Hepatocyte (in vitro differentiated cells): ENCODE measurements around the gene TBX5. TPM values are rescaled to one million over a fixed set of nuclear protein-coding genes. Genes with fewer than 3 reads are reported as not detected.

Experiments
- DNase-seq: peaks from one replicate; pipeline ENCODE4 v3.0.0-alpha.2; 2016; ENCODE audit warnings: low spot score
- H2AFZ ChIP-seq: fragments of 200-600 bp; sonication (generic); 2 replicates; pipeline ENCODE4 v1.6.0; 2016; ENCODE audit warnings: antibody characterized with exemption, mild to moderate bottlenecking
- H3K27ac ChIP-seq: fragments of 200-600 bp; sonication (generic); 2 replicates; pipeline ENCODE4 v1.5.1; 2016; ENCODE audit warnings: mild to moderate bottlenecking
- H3K27me3 ChIP-seq: fragments of 200-600 bp; sonication (generic); 2 replicates; pipeline ENCODE4 v1.6.1; 2016
- H3K36me3 ChIP-seq: fragments of 200-600 bp; sonication (generic); replicated peaks from 2 replicates; pipeline ENCODE4 v1.5.1; 2016; ENCODE audit warnings: low read depth; ENCODE audit not compliant: insufficient read depth
- H3K4me1 ChIP-seq: fragments of 200-600 bp; sonication (generic); 2 replicates; pipeline ENCODE4 v1.5.1; 2016; ENCODE audit warnings: mild to moderate bottlenecking, moderate library complexity; ENCODE audit not compliant: insufficient read depth
- H3K4me2 ChIP-seq: fragments of 200-600 bp; sonication (generic); 2 replicates; pipeline ENCODE4 v1.6.0; 2016
- H3K4me3 ChIP-seq: fragments of 200-600 bp; sonication (generic); 2 replicates; pipeline ENCODE4 v1.5.1; 2016; ENCODE audit warnings: mild to moderate bottlenecking
- H3K79me2 ChIP-seq: fragments of 200-600 bp; sonication (generic); 2 replicates; pipeline ENCODE4 v1.6.0; 2017; ENCODE audit warnings: mild to moderate bottlenecking
- H3K9me2 ChIP-seq: fragments of 200-600 bp; sonication (generic); replicated peaks from 2 replicates; pipeline ENCODE4 v1.6.0; 2017; ENCODE audit warnings: mild to moderate bottlenecking; ENCODE audit not compliant: insufficient read depth
- H3K9me3 ChIP-seq: fragments of 200-600 bp; sonication (generic); 2 replicates; pipeline ENCODE4 v1.5.1; 2016; ENCODE audit warnings: low read depth, mild to moderate bottlenecking
- H4K20me1 ChIP-seq: fragments of 200-600 bp; sonication (generic); 2 replicates; pipeline ENCODE4 v1.6.0; 2016; ENCODE audit warnings: mild to moderate bottlenecking; ENCODE audit not compliant: insufficient read depth, poor library complexity, severe bottlenecking
- CTCF ChIP-seq: fragments of 200-600 bp; sonication (generic); IDR thresholded peaks from 2 replicates; pipeline ENCODE4 v1.5.1; 2016; ENCODE audit warnings: antibody characterized with exemption, mild to moderate bottlenecking; ENCODE audit not compliant: poor library complexity
- EZH2 ChIP-seq: fragments of 200-600 bp; sonication (generic); IDR thresholded peaks from 2 replicates; pipeline ENCODE4 v1.6.1; 2016; ENCODE audit warnings: antibody characterized with exemption, mild to moderate bottlenecking, borderline replicate concordance
- EZH2phosphoT487 ChIP-seq: fragments of 200-600 bp; sonication (generic); IDR thresholded peaks from one replicate; pipeline ENCODE4 v1.6.1; 2018; ENCODE audit warnings: antibody characterized with exemption, mild to moderate bottlenecking, low read depth, moderate library complexity; ENCODE audit not compliant: unreplicated experiment, severe bottlenecking
- WGBS: methylation state at CpG from one replicate; pipeline ENCODE4 v1.1.6; 2016; ENCODE audit warnings: low lambda C conversion rate; ENCODE audit errors: missing lambda C conversion rate; 5-methylcytosine and 5-hydroxymethylcytosine counted together
- polyA plus RNA-seq: library from polyadenylated mRNA; unstranded; fragments of >200 nt; fragmentation: Nextera tagmentation; extraction: Ambion mirVana; gene quantifications from 2 replicates; pipeline ENCODE4 v1.2.1, GENCODE V29; 2016
- total RNA-seq: library from RNA; depleted of rRNA; stranded (reverse); fragments of >200 nt; gene quantifications from 2 replicates; pipeline ENCODE4 v1.2.3, GENCODE V29; 2014

The TBX5 gene
- total and polyA plus RNA-seq, 2 experiments from 2014 or later = 10.8 to 12.3 TPM

DNA sequence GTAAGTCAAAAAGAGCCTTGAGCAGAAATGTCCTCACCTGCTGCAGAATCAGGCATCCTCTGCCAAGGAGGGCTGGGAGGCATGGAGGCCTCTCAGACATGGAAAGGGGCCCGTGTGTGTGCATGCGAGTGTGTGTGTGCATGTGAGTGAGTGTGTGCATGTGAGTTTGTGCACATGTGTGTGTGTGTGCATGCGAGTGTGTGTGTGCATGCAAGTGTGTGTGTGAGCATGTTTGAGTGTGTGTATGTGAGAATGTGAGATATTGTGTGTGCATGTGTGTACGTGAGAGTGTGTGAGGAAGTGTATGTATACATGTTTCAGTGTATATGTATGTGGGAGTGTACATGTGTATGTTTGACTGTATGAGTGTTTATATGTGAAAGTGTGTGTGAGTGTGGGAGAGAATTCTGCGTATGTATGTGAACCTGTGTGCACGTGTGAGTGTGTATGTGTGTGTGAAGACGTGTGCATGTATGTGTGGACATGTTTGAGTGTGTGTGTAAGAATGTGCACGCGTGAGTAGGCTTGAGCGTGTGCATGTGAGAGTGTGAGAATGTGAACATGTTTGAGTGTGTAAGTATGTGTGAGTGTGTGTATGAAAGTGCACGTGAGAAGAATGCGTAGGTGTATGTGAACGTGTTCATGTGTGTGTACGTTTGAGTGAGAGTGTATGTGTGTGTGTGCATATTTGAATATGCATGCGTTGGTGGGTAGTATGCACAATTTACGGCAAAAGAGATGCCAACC lies 90.8 kb downstream of the TBX5 start:
- no peak overlapping the region for H2AFZ ChIP-seq
- WGBS = 95% methylated on average over 16 of the region's 16 CpGs
- H3K4me3 ChIP-seq = no peak overlapping the region
- peaks cover under 1% of the 10 kb centered on the region for H3K27me3 ChIP-seq
- H3K27ac ChIP-seq = no peak overlapping the region
- no peaks in the 10 kb centered on the region for H3K79me2 ChIP-seq
- DNase-seq = no peak
- H3K36me3 ChIP-seq = no peaks in the 10 kb centered on the region
- no peak overlapping the region for H3K4me2 ChIP-seq
- no peaks in the 10 kb centered on the region for H3K9me2 ChIP-seq
- H3K9me3 ChIP-seq = no peaks in the 10 kb centered on the region
- no peaks in the 10 kb centered on the region for H4K20me1 ChIP-seq
- H3K4me1 ChIP-seq = no peaks in the 10 kb centered on the region
- TF ChIP-seq CTCF (no peak), EZH2phosphoT487 (no peak), EZH2 (no peak)

- Histone ChIP-seq H3K4me1 (no peaks in the 10 kb centered on the region), H3K79me2 (no peaks in the 10 kb centered on the region), H3K4me2 (no peak overlapping the region), H3K36me3 (no peaks in the 10 kb centered on the region), H4K20me1 (no peaks in the 10 kb centered on the region), H3K27me3 (peaks cover 8% of the 10 kb centered on the region), H3K9me3 (no peaks in the 10 kb centered on the region), H3K4me3 (no peak overlapping the region), H3K27ac (no peak overlapping the region), H2AFZ (no peak overlapping the region), H3K9me2 (no peaks in the 10 kb centered on the region)
- TF ChIP-seq EZH2 (no peak), CTCF (no peak), EZH2phosphoT487 (no peak)
- DNase-seq = no peak
- 88% methylated on average over 7 of the region's 7 CpGs for WGBS
These were observed 91.5 kb downstream of the TBX5 start for GRCh38 chr12:114314403-114314802.

DNA sequence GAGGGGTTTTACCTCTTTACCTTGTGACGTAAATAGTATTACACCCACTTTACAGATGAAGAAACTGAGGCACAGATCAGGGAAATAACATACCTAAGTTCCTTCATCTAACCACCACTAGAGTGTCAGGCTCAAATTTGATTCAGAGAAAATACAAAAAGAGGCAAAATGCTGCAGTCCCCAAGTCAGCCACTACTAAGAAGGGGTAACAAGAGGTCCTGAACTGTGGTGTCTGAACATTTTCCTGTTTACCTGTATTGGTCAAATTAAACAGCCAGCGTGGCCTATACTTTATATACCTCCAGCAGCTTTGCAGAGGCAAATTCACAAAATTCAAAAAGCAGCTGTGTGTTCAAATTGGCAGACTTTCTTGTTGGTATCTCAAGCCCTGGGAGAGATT lies 92.0 kb downstream of the TBX5 start:
- H3K4me1 ChIP-seq = no peaks in the 10 kb centered on the region
- no peaks in the 10 kb centered on the region for H4K20me1 ChIP-seq
- no peak overlapping the region for H2AFZ ChIP-seq
- H3K9me3 ChIP-seq = no peaks in the 10 kb centered on the region
- no peaks in the 10 kb centered on the region for H3K9me2 ChIP-seq
- H3K79me2 ChIP-seq = no peaks in the 10 kb centered on the region
- no peak overlapping the region for H3K27ac ChIP-seq
- H3K4me2 ChIP-seq = no peak overlapping the region
- DNase-seq = no peak
- H3K27me3 ChIP-seq = peaks cover 8% of the 10 kb centered on the region
- whole genome bisulfite sequencing = 79% methylated on average over 2 of the region's 2 CpGs
- TF ChIP-seq CTCF = no peak
- no peak for TF ChIP-seq EZH2
- no peak for TF ChIP-seq EZH2phosphoT487
- H3K36me3 ChIP-seq = no peaks in the 10 kb centered on the region
- H3K4me3 ChIP-seq = no peak overlapping the region
